T-helper 1 cell treated with Interleukin-12 subunit alpha and Interleukin-12 subunit beta and Interleukin-4 antibody, amounts not matched to agents 30 μg/mL and 1 μg/mL, for 36 hours (primary cell): ENCODE data around the gene HIPK2.
A peak's percentile ranks its signal among the peaks of the same experiment; 100 is the strongest.

Experiments
- H3K27ac Mint-ChIP-seq: one replicate; pipeline ENCODE4 v1.8.0; 2021; ENCODE audit warnings: mild to moderate bottlenecking, mixed read lengths
- H3K27me3 Mint-ChIP-seq: one replicate; pipeline ENCODE4 v1.8.0; 2021; ENCODE audit warnings: low read depth, mixed read lengths
- H3K36me3 Mint-ChIP-seq: one replicate; pipeline ENCODE4 v1.8.0; 2021; ENCODE audit warnings: low read depth, mixed read lengths
- H3K4me1 Mint-ChIP-seq: one replicate; pipeline ENCODE4 v1.8.0; 2021; ENCODE audit warnings: low read depth, mixed read lengths
- H3K4me3 Mint-ChIP-seq: one replicate; pipeline ENCODE4 v1.8.0; 2021; ENCODE audit warnings: mild to moderate bottlenecking, moderate library complexity, mixed read lengths
- H3K9me3 Mint-ChIP-seq: one replicate; pipeline ENCODE4 v1.8.0; 2021; ENCODE audit warnings: mixed read lengths

Gene HIPK2

DNA sequence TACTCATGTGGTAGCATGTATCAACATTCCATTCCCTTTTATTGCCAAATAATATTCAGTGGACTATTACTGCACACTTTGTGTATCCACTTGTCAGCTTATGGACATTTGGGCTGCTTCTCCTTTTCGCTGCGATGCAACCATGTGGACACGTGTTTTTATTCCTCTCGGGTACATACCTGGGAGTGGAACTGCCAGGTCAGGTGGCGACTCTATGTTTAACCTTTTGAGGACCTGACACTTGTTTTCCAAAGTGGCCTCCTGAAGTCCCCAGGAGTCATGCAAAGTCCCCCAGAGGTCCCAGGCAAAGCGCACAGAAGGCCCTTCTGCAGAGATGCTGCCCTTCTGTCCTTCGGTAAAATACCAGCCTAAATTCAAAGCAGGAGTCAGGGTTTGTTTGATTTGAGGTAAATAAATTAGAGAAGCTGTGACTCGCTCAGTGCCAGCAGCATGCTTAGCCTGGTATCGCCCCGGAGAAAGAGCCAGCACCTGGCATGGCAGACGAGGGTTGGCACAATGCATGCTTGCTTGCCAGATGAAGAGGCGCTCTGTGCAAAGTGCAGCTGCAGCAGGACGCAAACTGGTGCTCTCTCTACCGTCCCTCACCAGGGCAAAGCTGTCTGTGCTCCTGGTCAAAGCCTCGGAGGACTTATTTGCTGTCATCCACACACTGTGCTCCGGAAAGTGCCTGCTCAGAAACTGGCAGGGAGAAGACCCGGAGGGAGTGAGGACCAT lies 37.8 kb downstream of the HIPK2 start:
- H3K36me3 Mint-ChIP-seq: peaks cover 9% of the 10 kb centered on the region
- H3K4me3 Mint-ChIP-seq: no peak overlapping the region
- peaks cover 33% of the 10 kb centered on the region for H3K4me1 Mint-ChIP-seq
- H3K27me3 Mint-ChIP-seq: no peaks in the 10 kb centered on the region
- H3K9me3 Mint-ChIP-seq: no peaks in the 10 kb centered on the region
- H3K27ac Mint-ChIP-seq: no peak overlapping the region

DNA sequence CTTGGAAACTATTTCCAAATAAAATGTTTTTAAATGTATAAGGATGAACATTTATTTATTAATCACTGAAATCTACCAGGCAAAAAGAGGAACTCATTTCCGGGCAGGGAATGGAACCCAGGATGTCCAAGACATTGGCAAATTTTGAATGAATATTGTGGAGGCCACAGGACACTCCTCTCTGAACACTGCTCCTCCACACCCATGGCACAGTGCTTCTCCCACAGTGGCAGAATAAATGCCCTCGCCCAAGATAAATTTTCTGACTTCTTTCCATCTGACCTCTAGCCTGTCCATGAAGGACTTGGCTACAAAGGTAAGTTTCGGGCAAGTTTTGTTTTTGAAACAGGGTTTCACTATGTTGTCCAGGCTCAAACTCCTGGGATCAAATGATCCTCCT lies 39.0 kb downstream of the HIPK2 start:
- H3K27ac Mint-ChIP-seq: no peak overlapping the region
- no peak overlapping the region for H3K4me3 Mint-ChIP-seq
- peaks cover 18% of the 10 kb centered on the region for H3K36me3 Mint-ChIP-seq
- H3K4me1 Mint-ChIP-seq: peaks cover 31% of the 10 kb centered on the region
- H3K27me3 Mint-ChIP-seq: no peaks in the 10 kb centered on the region
- no peaks in the 10 kb centered on the region for H3K9me3 Mint-ChIP-seq

DNA sequence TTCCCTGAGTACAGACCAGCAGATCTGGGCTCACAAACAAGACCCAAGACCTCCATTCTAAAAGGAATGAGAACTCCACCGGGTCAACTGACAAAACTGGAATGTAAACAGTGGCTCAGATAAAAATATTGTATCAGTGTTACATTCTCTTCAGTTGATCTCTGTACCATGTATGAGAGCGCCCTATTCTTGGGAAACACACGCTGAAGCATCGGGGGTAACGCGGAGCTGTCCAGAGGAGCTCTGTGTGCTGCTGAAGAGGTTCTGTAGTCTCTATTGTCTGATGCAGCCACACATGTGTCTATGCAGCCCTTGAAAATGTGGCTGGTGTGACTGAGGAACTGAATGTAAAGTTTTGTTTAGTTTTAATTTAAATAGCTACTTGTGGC lies 39.7 kb downstream of the HIPK2 start:
- peaks cover 31% of the 10 kb centered on the region for H3K4me1 Mint-ChIP-seq
- H3K36me3 Mint-ChIP-seq: peaks cover 21% of the 10 kb centered on the region
- no peaks in the 10 kb centered on the region for H3K27me3 Mint-ChIP-seq
- peak overlapping the region; percentile 53 for H3K27ac Mint-ChIP-seq
- peaks cover under 1% of the 10 kb centered on the region for H3K9me3 Mint-ChIP-seq
- peak overlapping the region; percentile 14 for H3K4me3 Mint-ChIP-seq

DNA sequence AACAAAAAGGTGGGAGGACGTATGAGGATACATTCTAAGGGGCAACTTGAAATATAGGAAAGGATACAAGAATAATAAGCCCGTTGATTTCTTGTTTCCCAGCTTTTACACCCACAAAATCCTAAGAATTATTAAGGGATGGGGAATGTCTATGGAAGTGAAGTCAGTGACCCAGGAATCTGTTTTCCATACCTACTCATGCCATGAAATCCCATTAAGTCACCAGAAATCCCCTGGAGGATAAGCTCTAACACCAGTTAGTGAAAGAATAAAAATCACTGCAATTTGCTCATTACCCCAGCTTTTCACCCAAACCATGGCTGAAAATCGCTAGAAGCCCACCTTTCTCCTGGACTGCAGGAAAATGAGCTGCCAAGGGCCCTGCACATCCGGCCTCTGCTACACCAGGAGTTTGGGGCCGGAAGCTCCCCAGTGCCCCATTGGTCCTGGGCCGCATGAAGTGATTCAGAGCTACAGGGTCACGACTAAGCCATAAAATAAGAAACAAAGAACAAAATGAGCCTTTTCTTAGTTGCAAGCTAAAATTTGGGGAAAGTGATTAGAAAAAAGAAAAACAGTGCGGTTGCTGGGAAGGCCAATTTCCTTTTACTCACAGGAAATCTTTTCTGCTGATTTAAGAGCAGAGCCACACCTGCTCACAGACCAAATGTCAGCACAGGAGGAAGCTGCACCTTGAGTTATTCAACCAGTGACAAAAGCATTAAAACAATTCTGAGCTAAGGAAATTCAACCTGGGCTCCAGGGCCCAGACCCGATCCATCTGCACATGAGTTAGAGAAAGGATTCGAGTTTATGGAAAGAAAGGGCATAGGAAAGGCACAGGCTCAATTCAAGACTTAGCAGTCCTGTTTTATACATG lies 40.3 kb downstream of the HIPK2 start:
- Mint-ChIP-seq H3K4me3 (peak overlapping the region; percentile 14), H3K9me3 (peaks cover 4% of the 10 kb centered on the region), H3K4me1 (peaks cover 35% of the 10 kb centered on the region), H3K27ac (peak overlapping the region; percentile 53), H3K36me3 (peaks cover 21% of the 10 kb centered on the region), H3K27me3 (no peaks in the 10 kb centered on the region)

DNA sequence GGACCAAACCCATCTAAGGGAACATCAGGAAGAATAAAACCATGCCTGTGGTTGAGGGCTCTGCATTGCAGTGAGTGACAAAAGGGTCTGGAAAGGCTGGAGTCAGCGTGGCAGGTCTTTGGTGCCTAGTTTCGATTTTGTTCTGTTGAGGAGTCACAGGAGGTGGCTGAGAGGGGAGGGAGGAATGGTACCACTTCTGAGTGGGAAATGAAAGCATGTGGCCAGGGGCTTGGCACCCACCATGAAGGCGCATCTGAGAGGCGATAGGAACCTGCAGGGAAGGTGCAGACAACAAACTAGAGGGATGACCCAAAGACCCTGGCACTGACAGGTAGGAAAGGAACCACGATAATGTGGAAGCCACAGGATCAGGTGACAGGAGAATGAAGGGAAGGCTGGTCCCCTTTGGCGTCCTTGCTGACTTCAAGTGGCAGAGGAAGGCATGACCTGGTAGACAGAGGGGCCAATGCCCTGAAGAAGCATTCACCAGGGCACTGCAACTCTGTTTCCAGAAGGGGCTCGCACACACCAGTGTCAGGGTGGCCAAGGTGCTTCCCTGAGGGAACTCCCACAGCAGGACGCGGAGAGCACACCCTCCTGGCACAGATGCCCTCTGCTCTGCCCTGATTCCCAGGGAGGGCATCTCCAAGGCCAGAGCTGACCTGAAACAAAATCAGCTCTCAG lies 41.7 kb downstream of the HIPK2 start:
- Mint-ChIP-seq H3K36me3 (peaks cover 25% of the 10 kb centered on the region), H3K4me1 (peaks cover 45% of the 10 kb centered on the region), H3K4me3 (no peak overlapping the region), H3K27me3 (no peaks in the 10 kb centered on the region), H3K27ac (peak overlapping the region; percentile 52), H3K9me3 (peaks cover 4% of the 10 kb centered on the region)

DNA sequence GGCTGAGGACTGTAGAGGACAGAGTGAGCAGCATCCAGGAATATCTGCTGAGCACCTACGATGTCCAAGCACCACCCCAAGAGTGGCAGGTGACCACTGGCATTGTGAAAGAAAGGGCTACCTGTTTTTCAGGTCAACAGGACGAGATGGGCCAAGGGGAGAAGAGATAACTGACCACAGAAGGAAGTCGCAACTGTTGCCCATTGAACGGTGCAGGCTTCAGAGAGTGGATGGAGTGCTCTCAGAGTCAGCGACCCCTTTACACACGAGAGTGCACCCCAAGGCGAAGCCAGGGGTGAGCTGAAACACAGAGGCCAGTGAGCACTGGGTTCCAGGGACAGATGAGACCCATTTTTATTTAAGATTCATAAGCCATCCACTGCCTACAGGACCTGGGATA lies 42.3 kb downstream of the HIPK2 start:
- Mint-ChIP-seq H3K4me3 (no peak overlapping the region), H3K27me3 (no peaks in the 10 kb centered on the region), H3K9me3 (peaks cover 4% of the 10 kb centered on the region), H3K4me1 (peaks cover 48% of the 10 kb centered on the region), H3K27ac (no peak overlapping the region), H3K36me3 (peaks cover 25% of the 10 kb centered on the region)

DNA sequence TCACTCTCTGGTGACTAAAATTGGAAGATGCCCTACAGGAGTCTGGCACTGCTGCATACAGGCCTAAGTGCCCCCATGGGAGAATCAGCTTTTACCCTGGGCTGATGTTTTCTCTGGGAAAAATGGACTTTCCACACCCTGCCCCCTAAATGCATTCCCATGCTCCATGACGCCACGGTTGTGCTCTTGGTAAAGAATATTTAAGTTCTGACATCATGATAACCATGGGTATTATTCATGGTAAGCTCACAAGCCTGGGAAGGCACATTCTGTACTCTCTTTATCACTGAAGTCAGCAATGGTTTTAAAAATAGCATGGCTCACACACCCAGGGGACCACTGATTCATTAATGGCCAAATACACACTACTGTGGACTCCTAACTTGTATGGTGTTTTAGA lies 43.4 kb downstream of the HIPK2 start:
- Mint-ChIP-seq H3K4me1 (peaks cover 48% of the 10 kb centered on the region), H3K9me3 (peaks cover 4% of the 10 kb centered on the region), H3K36me3 (peaks cover 25% of the 10 kb centered on the region)

DNA sequence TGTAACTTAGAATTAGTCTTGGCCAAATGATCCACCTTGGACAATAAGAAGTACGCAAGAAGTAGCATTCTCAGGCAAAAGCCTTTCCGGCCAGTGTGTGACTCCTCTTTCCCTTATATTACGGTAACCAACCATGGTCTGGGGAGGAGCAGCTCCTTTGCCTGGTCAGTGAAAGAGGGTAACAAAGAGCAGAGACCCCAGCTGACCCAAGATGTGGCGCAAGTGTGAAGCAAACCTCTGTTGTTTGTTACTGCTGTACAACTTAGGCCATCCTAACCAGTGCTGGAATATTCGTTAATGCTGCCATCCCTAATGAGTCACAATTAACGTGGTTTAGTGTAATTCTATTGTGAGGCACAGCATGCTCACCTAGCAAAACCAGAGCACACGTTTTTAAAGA lies 44.0 kb downstream of the HIPK2 start:
- Mint-ChIP-seq H3K27me3 (no peaks in the 10 kb centered on the region), H3K27ac (no peak overlapping the region), H3K4me3 (no peak overlapping the region), H3K4me1 (peaks cover 48% of the 10 kb centered on the region), H3K36me3 (peaks cover 29% of the 10 kb centered on the region), H3K9me3 (peaks cover 4% of the 10 kb centered on the region)

More for the DNA sequence above, 43.4 kb downstream of the HIPK2 start:
- Mint-ChIP-seq H3K27ac (no peak overlapping the region), H3K27me3 (no peaks in the 10 kb centered on the region), H3K4me3 (no peak overlapping the region)

DNA sequence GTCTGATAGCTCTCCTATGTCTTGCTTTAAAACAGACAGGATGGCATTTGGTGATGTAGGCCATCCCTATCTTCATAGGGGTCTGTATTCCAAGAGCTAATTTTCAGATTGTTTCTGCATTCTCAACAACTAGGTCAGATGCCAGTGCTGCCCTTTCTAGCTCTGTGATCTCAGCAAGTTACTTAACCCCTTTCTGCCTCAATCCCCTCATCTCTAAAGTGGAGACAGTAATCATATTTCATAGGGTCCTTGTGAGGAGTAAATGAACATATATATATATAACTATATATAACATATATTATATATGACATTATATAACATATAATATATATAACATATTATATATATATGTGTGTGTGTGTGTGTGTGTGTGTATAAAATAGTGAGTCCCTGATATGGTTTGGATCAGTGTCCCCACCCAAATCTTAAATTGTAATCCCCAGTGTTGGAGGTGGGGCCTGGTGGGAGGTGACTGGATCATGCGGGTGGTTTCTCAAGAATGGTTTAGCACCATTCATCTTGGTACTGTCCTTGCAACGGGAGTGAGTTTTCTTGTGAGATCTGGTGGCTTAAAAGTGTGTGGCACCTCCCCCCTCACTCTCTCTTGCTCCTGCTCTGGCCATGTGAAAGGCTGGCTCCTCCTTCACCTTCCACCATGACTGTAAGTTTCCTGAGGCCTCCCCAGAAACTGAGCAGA lies 45.2 kb downstream of the HIPK2 start:
- Mint-ChIP-seq H3K4me1 (peaks cover 37% of the 10 kb centered on the region), H3K36me3 (peaks cover 29% of the 10 kb centered on the region), H3K4me3 (no peak overlapping the region), H3K27me3 (no peaks in the 10 kb centered on the region), H3K27ac (no peak overlapping the region), H3K9me3 (peaks cover 4% of the 10 kb centered on the region)

DNA sequence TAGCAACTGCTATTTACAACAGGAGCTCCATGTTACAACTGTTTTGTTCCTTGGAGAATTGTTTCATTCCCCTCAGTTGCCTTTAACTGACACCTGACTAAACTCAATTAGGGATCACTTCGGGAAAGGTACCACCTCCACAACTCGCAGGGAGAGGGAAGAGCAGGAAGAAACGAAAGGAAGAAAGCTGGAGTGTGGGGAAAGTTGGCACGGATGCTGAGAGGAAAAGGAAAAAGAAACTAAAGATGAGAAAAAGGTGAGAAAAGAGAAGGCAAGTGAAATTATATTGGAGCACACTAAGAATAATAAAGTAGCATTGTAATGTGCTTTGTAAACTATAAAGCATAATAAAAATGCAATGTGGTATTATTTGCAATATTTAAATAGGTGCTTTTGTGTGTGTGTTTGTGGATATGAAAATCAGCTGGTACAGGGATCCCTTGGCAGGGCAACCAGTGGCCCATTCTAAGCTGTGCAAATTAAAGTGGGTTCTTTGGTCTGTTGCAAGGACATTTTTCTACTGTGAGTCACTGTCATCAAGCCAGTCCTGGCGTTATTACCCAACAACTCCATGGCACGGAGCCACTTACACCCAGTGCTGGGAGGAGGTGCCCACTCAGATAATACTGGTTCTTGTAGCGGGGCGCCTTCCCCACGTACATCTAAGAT lies 45.9 kb downstream of the HIPK2 start:
- H3K27me3 Mint-ChIP-seq: no peaks in the 10 kb centered on the region
- peaks cover 4% of the 10 kb centered on the region for H3K9me3 Mint-ChIP-seq
- H3K4me1 Mint-ChIP-seq: peaks cover 35% of the 10 kb centered on the region
- H3K4me3 Mint-ChIP-seq: peak overlapping the region; percentile 16
- H3K27ac Mint-ChIP-seq: peak overlapping the region; percentile 24
- H3K36me3 Mint-ChIP-seq: peaks cover 28% of the 10 kb centered on the region

DNA sequence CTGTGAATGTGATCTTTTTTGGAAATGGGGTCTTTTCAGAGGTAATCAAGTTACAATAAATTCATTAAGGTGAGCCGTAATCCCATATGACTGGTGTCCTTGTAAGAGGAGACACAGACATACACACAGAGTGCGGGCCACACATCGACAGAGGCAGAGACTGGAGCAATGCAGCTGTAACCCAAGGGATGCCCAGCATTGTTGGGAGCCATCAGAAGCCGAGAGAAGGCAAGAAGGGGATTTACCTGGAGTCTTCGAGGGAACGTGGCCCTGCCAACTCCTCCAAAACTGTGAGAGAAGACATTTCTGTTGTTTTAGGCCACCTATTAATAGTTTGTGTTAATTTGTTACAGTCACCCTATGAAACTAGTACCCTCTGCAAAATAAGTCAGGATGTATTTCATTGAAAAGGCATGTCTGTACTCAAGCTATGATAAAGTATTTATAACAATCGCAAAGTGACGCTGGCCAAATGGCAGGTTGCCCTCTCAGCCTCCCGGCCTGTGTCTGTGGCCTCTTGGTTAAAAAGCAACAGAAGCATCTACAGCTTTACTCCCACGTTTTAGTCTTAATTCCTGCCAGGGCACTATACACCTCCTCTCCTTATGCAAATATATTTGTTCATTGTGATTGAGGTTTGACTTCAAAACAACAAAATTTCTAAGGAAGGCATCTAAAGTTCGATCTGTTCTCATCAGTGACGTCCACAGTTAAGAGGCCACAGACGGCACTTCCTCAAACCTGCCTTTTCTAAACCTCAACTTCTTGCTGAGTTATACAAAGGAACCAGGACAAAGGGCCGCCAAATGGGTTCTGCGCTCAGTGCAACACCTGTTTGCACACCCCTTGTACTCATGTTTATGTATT lies 46.8 kb downstream of the HIPK2 start:
- Mint-ChIP-seq H3K4me3 (peak overlapping the region; percentile 16), H3K36me3 (peaks cover 27% of the 10 kb centered on the region), H3K27me3 (no peaks in the 10 kb centered on the region), H3K27ac (peak overlapping the region; percentile 54), H3K9me3 (peaks cover 4% of the 10 kb centered on the region), H3K4me1 (peaks cover 37% of the 10 kb centered on the region)

DNA sequence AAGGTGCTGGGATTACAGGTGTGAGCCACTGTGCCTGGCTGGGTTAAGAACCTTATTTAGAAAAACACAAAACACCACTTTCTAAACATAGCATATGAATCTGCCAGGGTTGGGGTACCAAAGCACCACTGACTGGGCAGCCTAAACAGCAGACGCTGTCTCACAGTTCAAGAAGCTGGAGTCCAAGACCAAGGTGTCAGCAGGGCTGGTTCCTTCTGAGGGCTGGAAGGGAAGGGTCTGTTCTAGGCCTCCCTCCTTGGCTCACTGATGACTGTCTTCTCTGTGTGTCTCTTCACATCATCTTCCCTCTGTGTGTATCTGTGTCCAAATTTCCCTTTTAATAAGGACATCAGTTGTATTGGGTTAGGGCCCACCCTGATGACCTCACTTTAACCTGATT lies 49.6 kb downstream of the HIPK2 start:
- Mint-ChIP-seq H3K4me1 (peaks cover 41% of the 10 kb centered on the region), H3K9me3 (peaks cover 4% of the 10 kb centered on the region), H3K36me3 (peaks cover 12% of the 10 kb centered on the region), H3K27me3 (no peaks in the 10 kb centered on the region), H3K4me3 (no peak overlapping the region), H3K27ac (no peak overlapping the region)

DNA sequence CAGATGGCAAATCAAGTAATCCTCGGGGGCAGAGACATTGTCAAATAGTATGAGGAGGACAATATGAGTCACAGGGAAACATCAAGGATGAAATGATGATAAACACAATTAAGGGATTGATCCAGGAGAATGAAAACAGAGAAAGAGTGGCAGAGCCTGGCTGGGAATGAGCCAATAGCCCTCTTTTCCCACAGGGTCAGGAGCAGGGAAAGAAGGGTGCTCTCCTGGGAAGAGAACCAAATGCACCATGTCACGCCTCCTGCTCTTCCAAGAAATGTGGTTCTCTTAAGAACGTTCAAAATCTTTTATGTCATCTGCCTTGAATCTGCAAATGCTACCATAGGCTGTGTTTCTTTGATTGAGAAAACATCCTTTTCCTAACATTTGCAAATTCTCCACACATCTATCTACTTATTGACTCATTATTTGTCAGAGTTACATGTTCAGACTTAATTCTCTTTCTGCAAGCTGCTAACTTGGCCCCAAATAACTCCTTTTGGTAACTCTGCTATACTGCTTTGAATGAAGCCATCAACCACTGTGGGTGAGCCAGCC lies 50.6 kb downstream of the HIPK2 start:
- Mint-ChIP-seq H3K27ac (no peak overlapping the region), H3K9me3 (no peaks in the 10 kb centered on the region), H3K4me1 (peaks cover 36% of the 10 kb centered on the region)

More for the DNA sequence above, 50.6 kb downstream of the HIPK2 start:
- Mint-ChIP-seq H3K36me3 (peaks cover 12% of the 10 kb centered on the region), H3K27me3 (no peaks in the 10 kb centered on the region), H3K4me3 (no peak overlapping the region)
